Testis (tissue), 2 donors: ENCODE results near the gene SLC22A23.

Experiments
- CTCF ChIP-seq, 3 experiments: fragments of 450-650 bp in 2 of 3; fragments of 200-600 bp in 1 of 3; sonication (generic) in 1 of 3; IDR thresholded peaks; one replicate each; pipeline ENCODE4 v1.5.1; 2016 to 2019; ENCODE audit warnings: antibody characterized with exemption in 3 of 3, mild to moderate bottlenecking in 2 of 3, moderate library complexity in 1 of 3
- POLR2A ChIP-seq: fragments of 450-650 bp; IDR thresholded peaks from one replicate; pipeline ENCODE4 v1.6.1; 2017; ENCODE audit warnings: antibody characterized with exemption, mild to moderate bottlenecking, moderate library complexity

- TF ChIP-seq CTCF (IDR thresholded peaks at IDR 0.05) (no peak), POLR2A (no peak)
Observed at GRCh38 chr6:3489961-3490624, 33.2 kb upstream of the SLC22A23 start.
